Brain pericyte (primary cell): ENCODE measurements around the gene TEAD1.

Experiments
- DNase-seq: peaks from one replicate; pipeline ENCODE4 v3.0.0-alpha.2; 2012; ENCODE audit warnings: low read depth, low spot score

The TEAD1 gene

DNA sequence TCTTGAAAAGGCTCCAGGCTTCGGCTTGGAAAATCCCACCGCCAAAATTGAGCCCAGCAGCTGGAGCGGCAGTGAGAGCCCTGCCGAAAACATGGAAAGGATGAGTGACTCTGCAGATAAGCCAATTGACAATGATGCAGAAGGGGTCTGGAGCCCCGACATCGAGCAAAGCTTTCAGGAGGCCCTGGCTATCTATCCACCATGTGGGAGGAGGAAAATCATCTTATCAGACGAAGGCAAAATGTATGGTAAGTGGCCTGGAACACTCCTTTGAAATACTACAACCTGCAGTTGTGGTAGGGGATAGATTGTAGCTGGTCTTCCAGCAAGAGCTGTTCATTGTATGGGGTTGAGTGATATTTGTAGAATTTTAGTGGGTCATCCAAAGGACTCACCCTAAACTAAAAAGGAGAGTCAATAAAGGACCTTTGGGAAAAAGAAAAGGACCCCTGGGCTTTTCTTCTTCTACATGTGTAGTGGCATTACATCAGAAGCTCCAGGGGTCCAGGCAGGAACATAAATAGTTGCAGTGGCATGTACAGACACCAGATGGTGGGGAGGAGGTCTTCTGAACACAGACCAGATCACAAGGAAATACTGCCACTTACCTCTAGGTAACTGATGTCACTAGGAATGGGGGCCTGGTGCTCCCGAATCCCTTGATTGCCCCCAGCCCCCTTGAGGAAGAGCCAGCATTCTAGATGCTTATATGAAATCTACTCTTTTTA, 90.1 kb downstream of the TEAD1 start:
- DNase-seq, result no peak

GRCh38 chr11:12765428-12765827, 91.2 kb downstream of the TEAD1 start:
- DNase-seq, result no peak

- DNase-seq, result no peak
Observed at GRCh38 chr11:12767027-12767426, 92.8 kb downstream of the TEAD1 start.

DNA sequence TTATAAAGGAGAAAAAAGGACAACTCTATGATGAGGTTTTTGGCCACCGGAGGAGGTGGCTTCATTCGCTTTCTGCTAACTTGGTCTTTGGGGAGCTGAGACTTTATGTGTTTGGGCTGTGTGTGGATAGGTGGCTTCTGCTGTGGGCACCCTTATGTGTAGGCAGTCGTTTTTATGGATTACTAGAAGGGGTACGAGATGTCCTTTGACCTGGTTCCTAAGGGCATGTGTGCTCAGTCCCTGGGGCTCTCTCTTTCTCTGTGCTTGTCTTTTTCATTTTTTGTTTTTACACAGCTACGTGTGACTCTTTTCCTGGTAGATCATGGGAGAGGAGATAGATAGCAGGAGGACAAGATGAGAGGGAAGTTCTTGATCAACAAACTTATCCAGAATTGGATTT, 93.4 kb downstream of the TEAD1 start:
- no peak for DNase-seq

DNA sequence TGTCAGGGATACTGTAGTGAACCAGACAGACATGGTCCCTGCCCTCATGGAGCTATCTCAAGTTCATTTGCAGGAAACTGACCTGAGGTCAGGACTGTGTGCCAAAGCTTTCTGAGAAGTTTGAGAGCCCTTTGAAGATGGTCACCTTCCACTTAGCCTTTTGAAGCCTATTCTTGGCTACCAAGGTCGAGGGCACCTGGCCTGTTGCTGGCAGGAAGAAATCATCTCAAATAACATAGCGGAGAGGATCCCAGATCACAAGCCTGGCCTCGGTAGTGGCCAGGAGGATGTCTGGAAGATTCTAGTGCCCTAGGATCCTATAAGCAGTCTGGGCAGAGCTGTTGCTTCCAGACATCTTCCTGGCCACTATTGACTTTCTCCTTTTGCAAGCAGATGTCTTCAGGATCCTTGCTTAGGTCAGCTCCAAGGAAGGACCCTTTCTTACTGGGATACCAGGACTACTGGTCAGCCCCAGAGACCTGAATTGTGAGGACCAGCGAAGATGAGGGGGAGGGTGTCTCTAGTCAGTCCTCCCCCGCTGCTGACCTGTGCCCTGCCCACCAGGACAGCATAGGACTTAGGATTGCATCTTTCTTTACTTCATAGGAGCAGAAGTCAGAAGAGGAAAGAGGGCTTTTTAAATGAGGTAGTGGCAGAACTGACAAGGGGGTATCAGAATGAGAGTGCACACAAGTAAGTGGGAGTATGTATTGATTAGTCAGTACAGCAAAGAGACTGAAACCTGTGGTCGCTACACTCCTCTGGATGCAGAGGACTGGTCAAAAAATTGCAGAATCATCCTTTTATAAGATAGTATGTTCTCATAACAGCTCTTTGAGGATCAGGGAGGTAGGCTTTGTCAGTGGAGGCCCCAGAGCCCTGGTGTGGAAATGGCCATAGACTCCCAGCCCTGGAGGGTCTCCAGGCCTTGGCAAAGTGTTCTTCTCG, 94.8 kb downstream of the TEAD1 start:
- no peak for DNase-seq

GRCh38 chr11:12769834-12770345, 95.7 kb downstream of the TEAD1 start:
- no peak for DNase-seq

- no peak for DNase-seq
Observed at GRCh38 chr11:12770435-12770834, 96.2 kb downstream of the TEAD1 start.

DNA sequence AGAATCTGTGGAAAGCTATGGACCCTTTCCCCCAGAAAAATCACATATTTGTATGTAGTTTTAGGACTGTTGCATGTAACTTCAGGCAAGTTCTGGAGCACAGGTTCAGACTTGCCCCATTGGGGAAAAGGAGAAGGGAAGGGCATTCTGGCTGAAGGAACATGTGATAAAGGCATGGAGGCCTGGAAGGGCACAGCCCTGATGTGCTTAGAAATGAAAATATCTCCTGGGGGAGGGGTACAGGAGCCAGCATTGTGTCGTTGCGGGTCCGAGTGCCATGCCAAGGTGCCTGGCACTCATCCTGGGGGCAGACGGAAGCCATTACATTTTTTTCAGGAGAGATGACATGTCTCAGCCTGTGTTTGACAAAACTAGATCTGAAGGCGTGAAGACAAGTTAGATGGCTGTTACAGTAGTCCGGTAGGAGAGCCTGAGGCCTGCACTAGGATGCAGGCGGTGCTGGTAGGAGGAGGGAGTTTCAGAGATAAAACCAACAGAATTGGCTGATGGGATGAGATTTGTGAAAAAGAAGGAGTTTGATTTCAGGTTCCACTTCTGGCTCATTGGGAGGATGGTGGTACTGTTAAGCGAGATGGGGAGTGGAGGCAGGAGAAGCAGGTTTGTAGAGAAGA, 96.9 kb downstream of the TEAD1 start:
- DNase-seq, result no peak

DNA sequence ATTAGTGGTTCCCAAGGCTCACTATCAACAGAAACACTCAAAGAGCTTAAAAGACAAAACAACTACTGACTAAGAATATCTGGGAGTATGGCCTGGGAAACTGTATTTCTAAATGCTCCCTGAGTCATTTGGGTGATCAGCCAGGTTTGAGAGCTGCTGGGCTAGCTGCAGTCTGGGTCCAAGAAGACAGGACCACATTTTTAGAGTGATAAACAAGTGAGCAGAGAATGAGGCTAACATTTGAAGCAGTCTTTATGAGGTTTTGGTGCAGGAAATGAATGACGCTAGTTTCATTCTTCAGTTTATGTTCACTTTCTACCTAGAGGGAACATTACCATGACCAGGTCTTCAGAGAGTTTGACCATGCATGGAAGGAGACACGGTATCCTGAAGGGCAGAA, 97.7 kb downstream of the TEAD1 start:
- DNase-seq, result no peak

- DNase-seq, result no peak
Observed at GRCh38 chr11:12772324-12772723, 98.1 kb downstream of the TEAD1 start.

DNA sequence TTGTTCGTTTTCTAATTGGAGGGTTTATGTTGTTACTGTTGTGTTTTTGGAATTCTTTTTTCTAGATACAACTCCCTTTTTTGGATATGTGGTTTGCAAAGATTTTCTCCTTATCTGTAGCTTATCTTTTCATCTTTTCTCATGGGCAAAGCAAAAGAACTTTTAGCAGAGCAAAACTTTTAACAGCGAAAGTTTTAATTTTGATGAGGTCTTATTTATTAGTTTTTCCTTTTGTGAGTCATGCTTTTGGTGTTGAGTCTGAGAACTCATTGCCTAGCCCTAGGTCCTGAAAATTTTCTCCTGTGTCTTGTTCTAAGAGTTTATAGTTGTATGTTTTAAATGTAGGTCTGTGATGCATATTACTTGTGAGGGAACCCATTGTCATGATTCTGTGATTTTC, 99.4 kb downstream of the TEAD1 start:
- DNase-seq, result no peak

DNA sequence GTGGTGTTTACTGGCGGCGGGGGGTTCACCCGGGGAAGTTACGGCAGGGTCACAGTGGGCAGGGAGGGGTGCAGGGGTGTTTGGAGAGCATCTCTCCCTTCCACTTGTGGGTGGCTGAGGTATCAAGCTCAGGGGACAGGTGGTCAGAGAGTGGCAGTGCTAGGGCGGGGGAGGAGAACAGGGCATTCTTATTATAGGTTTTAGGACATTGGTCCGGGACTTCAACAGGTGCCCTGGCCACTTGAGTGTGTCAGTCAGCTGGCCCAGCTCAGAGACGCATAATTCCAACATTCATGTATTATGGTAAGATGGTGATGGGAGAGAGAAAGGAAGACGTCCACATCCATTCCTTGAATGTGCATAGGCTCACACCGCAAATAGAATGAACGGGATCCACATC, 101.7 kb downstream of the TEAD1 start:
- DNase-seq, result no peak

DNA sequence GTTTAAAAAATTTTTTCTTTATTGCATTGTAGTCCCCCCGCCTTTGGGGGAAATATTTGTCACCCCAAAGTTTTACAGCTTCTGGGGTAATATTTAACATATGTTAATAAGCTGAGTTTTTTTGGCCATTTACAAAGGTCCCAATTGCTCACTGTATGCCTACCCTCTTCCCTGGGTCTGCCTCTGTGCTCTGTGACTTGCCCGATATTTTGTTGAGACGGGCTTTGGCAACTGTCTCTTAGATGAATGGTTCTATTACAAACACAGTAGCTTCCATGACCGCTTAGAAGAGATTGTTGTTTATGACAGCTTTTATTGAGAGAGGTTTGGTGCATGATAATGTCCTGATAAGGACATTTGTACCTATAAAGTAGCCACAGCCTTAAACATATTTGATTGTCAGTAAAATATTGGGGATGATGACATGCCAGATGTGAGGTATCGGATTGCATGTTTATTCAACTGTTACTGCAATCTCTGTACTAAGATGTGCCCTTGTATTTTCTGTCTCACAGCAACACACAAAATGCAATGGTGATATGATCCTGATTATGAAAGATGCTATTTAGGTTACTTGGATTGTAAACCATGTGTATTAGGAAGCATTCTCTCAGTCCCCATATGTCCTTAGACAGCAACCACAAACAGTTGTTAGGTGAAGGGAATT, 103.1 kb downstream of the TEAD1 start:
- peak; percentile 41 for DNase-seq

DNA sequence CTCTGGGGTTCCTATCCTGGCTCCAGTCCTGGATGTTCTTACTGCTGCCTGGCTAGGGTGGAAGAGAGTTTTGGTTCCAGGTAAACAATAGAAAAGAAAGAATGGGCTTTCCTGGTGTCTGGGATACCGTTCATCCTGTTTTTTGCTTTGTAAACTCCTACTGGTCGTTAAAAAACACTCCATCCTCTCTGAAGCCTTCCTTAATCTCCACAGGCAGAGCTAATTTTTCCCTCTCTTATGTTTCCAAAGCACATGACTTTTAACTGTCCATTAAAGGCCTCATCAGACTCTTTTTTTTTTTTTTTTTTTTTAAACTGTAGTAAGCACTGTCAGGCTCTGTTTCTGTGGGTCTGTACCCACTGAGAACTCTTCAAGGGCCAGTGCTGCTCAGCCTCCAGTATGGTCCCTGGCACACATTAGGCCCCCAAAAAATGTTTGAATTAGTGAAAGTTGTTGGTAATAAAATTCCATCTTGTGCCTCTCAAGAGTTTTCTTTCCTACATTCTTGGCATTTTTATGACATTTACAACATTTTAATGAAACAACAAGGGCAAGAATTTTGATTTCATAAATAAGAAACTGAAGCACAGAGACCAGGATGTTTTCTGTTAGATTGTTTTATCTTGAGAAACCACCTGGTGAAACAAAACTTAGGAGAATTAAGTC, 104.2 kb downstream of the TEAD1 start:
- no peak for DNase-seq

DNA sequence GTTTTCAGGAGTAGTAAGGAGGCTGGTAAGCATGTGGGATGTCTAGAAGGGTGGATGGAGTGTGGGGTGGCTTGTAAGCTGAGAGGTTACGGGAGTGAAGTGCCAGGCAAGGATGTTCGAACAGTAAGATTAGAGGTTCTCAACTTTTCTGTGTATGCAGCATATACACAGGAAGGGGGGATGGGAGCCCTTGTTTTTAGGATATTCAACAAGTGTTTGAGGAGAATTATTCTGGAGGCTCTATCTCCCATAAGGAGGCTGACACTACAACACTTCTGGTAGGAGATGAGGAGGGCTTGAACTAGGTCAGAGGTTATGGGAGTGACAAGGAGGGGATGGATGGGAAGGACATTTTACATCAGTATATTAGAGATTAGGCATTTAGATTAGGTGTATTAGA, 109.5 kb downstream of the TEAD1 start:
- DNase-seq, result no peak

DNA sequence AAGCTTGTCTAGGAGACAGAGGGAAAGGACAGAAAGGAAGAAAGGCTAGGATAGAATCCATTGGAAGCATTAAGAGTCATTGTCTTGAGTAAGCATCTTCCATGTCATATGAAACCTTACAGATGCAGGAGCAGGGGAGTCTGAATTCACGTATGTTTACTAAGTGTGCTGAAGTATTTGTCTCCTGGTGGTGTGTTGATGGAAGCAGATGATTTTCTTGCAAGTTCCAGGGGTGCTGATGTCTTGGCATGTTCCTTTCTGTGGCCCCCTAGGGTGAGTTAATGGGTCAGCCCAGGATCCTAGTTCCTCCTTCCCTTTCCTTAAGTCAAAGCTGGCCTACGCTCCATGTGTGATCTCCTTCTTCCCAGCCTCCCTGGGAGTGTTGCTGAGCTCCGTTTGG, 110.2 kb downstream of the TEAD1 start:
- DNase-seq, result peak; percentile 30

DNA sequence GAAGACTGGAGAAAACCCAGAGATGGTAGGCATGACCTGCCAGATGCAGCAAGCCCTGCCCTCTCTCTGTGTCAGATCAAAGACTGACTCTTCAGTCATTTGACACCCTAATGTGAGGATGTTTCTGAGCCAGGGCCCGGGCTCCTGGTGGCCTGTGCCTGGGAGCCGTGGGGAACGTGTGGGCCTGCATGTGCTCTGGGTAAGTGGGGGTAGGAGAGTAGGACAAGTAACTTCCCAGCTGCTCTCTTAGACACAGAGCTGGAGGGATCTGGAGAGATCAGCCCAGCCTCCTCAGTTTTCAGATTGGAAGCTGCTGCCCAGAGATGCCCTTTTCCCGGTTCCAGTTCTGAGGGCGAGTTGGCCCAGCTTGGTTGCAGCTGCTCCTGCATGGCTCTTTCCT, 110.8 kb downstream of the TEAD1 start:
- DNase-seq, result no peak

DNA sequence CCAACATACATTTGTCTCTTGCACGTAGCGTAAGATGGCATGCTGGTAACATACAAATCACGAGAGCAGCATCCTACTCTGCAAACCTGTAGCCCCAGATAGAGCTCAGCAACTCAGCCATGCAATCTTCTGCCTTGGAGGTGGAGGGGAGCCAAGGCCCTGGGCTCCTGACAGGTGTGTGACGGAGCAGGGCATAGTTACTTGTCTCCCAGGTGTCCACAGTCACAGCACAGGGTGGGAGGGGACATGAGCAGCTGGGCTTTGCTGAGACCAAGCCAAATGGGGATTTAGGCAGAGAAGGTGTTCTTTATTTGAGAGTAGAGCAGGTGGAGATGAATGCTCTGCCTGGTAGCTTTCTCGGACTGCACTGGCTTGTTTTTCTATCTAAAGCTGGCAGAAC, 111.7 kb downstream of the TEAD1 start:
- DNase-seq, result no peak

DNA sequence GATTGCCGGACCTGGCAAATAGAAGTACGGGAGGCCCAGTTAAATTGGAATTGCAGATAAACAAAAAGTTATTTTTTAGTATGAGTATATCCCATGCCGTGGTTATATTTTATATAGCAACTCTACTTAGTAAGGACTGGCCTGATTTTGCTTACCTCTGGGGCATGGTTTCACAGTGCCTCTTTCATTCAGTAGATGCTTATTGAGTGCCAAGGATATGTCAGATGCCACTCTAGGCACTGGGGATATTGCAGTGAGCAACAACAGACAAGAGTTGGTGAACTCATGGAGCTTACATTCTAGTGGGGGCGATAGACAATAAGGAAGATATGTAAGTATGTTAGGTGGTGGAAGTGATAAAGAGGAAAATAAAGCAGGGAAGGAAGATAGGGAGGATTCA, 112.2 kb downstream of the TEAD1 start:
- no peak for DNase-seq

GRCh38 chr11:12786891-12787290, 112.7 kb downstream of the TEAD1 start:
- DNase-seq, result no peak

- no peak for DNase-seq
Observed at GRCh38 chr11:12787847-12788246, 113.6 kb downstream of the TEAD1 start.
